Neural cell (in vitro differentiated cells): ENCODE data around the gene XYLT2.

Experiments used
- RAD21 ChIP-seq: fragments of 450-650 bp; conservative IDR thresholded peaks from 2 replicates; pipeline ENCODE4 v1.6.1; 2014; ENCODE audit warnings: antibody characterized with exemption, mild to moderate bottlenecking, moderate library complexity
- SMC3 ChIP-seq: fragments of 450-650 bp; conservative IDR thresholded peaks from 2 replicates; pipeline ENCODE4 v1.6.1; 2014; ENCODE audit warnings: antibody characterized with exemption, mild to moderate bottlenecking, moderate library complexity; ENCODE audit not compliant: poor library complexity
- TF ChIP-seq, protein P1 (sequence below): fragments of 450-650 bp; IDR thresholded peaks from 2 replicates; pipeline ENCODE4 v1.5.1; 2014; ENCODE audit warnings: antibody characterized with exemption, mild to moderate bottlenecking, moderate library complexity; ENCODE audit not compliant: poor library complexity, severe bottlenecking
- TF ChIP-seq, protein P2 (sequence below): IDR thresholded peaks from 2 replicates; pipeline ENCODE4 v1.6.1; 2012; ENCODE audit warnings: borderline replicate concordance

DNA sequence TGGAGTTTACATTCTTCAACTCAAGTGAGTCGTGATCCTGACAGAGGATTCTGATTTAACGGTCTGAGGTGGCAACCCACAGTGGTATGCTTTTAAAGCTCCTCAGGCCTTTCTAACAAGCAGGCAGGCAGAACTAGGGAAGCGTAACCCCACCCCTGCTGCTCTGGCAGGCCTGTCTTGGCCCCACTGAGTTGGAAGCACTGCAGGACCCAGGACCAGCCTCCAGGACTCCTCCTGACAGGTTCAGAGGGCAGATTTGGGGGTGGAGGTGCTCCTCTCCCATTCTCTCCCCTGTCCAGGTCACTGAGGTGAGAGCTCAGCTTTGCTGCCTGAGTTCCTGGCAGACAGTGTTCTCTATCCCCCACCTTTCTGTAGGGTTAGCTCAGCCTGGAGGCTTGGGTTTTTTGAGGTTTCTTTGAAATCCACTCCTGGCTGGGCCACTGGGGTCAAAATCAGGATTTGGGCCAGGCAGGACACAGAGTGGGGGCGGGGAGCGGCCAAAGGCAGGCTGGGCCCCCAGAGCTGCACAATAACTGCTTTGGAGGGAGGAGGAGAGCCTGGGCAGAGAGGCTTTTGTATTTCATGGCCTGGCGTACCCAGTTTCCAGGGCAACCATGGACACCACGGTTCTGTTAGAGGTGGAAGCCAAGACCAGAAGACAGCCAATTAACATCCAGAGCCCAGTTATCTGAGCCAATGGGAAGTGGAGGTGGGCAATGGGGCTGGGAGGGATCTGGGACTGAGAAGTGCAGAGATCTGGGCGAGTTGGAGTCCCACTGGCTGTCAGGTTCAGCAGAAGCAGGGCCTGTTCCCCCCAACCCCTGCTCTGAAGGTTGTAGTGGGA is 17.5 kb downstream of the XYLT2 start:
- TF ChIP-seq SMC3: no peak
- TF ChIP-seq, protein P1, sequence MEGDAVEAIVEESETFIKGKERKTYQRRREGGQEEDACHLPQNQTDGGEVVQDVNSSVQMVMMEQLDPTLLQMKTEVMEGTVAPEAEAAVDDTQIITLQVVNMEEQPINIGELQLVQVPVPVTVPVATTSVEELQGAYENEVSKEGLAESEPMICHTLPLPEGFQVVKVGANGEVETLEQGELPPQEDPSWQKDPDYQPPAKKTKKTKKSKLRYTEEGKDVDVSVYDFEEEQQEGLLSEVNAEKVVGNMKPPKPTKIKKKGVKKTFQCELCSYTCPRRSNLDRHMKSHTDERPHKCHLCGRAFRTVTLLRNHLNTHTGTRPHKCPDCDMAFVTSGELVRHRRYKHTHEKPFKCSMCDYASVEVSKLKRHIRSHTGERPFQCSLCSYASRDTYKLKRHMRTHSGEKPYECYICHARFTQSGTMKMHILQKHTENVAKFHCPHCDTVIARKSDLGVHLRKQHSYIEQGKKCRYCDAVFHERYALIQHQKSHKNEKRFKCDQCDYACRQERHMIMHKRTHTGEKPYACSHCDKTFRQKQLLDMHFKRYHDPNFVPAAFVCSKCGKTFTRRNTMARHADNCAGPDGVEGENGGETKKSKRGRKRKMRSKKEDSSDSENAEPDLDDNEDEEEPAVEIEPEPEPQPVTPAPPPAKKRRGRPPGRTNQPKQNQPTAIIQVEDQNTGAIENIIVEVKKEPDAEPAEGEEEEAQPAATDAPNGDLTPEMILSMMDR: no peak
- TF ChIP-seq RAD21: no peak
- TF ChIP-seq, protein P2, sequence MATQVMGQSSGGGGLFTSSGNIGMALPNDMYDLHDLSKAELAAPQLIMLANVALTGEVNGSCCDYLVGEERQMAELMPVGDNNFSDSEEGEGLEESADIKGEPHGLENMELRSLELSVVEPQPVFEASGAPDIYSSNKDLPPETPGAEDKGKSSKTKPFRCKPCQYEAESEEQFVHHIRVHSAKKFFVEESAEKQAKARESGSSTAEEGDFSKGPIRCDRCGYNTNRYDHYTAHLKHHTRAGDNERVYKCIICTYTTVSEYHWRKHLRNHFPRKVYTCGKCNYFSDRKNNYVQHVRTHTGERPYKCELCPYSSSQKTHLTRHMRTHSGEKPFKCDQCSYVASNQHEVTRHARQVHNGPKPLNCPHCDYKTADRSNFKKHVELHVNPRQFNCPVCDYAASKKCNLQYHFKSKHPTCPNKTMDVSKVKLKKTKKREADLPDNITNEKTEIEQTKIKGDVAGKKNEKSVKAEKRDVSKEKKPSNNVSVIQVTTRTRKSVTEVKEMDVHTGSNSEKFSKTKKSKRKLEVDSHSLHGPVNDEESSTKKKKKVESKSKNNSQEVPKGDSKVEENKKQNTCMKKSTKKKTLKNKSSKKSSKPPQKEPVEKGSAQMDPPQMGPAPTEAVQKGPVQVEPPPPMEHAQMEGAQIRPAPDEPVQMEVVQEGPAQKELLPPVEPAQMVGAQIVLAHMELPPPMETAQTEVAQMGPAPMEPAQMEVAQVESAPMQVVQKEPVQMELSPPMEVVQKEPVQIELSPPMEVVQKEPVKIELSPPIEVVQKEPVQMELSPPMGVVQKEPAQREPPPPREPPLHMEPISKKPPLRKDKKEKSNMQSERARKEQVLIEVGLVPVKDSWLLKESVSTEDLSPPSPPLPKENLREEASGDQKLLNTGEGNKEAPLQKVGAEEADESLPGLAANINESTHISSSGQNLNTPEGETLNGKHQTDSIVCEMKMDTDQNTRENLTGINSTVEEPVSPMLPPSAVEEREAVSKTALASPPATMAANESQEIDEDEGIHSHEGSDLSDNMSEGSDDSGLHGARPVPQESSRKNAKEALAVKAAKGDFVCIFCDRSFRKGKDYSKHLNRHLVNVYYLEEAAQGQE: no peak
